ENCODE measurements around the gene IL16.

DNA sequence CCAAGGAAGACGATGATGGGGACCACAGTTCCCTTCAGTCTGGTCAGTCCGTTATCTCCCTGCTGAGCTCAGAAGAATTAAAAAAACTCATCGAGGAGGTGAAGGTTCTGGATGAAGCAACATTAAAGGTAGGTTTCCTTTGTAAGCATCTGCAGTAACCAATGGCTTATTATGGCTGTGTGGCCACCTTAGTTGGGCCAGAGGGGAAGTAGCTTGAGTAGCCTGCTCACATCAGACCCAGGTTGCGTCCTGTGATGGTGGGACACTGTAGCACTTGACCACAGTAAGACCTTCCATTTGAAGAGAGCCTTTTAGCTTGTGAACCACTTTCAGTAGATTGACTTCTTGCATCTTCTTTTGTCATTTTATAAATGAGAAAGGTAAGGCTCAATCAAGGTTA, 104.7 kb downstream of the IL16 start:
- TF ChIP-seq EZH2 (IDR thresholded peaks at IDR 0.05; ENCODE audit: low read length), result no peak
- no peak for TF ChIP-seq CTCF (optimal IDR thresholded peaks at IDR 0.05 in 1 of 3, IDR thresholded peaks at IDR 0.05 in 1 of 3, conservative IDR thresholded peaks at IDR 0.05 in 1 of 3; ENCODE audit: extremely low read depth in 1 of 3, insufficient read depth in 2 of 3, low read length in 3 of 3)

Measured in keratinocyte (primary cell).